NCI-H82 (cell line): ENCODE measurements around the gene AQP9.
"Not testable (repeated sequence)": the region's sequence is repeated elsewhere in the genome, so short reads cannot be mapped to it uniquely, and the experiment has no call there.

ENCODE experiments used
- DNase-seq: peaks from one replicate; lab custom pipeline; 2025; lab: John Stamatoyannopoulos, UW

AQP9 gene

GRCh38 chr15:58179741-58180381, 41.7 kb downstream of the AQP9 start:
- no peak for DNase-seq

GRCh38 chr15:58182460-58183163, 44.4 kb downstream of the AQP9 start:
- peak; percentile 77 for DNase-seq

DNA sequence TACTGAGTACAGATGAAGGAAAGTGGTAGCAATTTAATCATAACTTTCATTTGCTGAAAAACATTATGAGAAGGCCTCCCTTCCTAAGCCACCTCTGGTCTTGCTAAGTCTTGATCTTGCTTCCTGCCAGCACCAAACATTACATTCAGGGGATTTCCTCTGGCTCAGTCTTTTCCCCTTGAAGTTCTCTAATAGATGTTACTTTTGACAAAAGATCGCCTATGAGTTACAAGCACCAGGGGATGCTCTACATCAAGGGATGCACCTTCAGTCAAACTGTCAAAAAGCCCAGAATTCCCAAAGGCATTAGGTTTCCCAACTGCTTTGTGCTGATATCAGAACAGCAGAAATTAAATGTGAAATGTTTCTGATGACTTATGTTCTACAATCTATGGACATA, 47.3 kb downstream of the AQP9 start:
- peak; percentile 10 for DNase-seq

- DNase-seq, result no peak
Observed at GRCh38 chr15:58189148-58189811, 51.1 kb downstream of the AQP9 start.

- DNase-seq, result no peak
Observed at GRCh38 chr15:58190419-58190818, 52.2 kb downstream of the AQP9 start.

DNA sequence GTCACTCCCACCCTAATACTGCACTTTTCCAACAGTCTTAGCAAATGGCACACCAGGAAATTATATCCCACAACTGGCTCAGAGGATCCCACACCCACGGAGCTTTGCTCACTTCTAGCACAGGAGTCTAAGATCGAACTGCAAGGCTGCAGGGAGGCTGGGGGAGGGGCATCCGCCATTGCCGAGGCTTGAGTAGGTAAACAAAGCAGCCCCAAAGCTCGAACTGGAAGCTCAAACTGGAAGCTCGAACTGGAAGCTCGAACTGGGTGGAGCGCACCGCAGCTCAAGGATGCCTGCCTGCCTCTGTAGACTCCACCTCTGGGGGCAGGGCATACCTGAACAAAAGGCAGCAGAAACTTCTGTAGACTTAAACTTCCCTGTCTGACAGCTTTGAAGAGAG, 55.5 kb downstream of the AQP9 start:
- not testable (repeated sequence) for DNase-seq

DNA sequence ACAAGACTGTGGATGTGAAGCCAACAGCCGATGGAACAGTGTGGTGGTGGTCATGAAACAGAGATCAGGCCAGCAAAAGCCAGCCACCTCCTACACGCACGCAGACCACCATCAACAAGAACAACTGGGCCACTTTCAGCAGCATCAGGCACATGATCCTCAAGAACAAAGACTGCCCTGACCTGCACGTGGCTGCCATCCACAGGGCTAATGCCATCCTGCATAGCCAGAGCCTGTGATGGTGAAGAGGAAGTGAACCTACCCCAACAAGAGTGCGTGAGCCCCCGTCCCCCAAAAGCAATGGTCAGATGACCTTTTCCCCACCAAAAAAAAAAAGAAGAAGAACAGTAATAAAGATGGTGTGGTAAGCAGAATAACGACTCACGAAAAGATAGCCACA, 62.6 kb downstream of the AQP9 start:
- no peak for DNase-seq

- no peak for DNase-seq
Observed at GRCh38 chr15:58201516-58201915, 63.3 kb downstream of the AQP9 start.

- no peak for DNase-seq
Observed at GRCh38 chr15:58203537-58203936, 65.4 kb downstream of the AQP9 start.

GRCh38 chr15:58206151-58206550, 68.0 kb downstream of the AQP9 start:
- DNase-seq, result no peak

DNA sequence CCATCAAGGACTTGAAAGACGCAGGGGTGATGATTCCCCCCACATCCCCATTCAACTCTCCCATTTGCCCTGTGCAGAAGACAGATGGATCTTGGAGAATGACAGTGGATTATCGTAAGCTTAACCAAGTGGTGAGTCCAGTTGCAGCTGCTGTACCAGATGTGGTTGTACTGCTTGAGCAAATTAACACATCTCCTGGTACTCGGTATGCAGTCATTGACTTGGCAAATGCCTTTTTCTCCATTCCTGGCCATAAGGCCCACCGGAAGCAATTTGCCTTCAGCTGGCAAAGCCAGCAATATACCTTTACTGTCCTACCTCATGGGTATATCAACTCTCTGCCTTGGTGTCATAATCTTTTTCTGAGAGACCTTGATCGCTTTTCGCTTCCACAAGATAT, 70.0 kb downstream of the AQP9 start:
- peak; percentile 75 for DNase-seq

- not testable (repeated sequence) for DNase-seq
Observed at GRCh38 chr15:58209007-58209481, 70.9 kb downstream of the AQP9 start.

GRCh38 chr15:58210031-58210430, 71.8 kb downstream of the AQP9 start:
- DNase-seq, result not testable (repeated sequence)

GRCh38 chr15:58212909-58213526, 74.8 kb downstream of the AQP9 start:
- peak; percentile 76 for DNase-seq

DNA sequence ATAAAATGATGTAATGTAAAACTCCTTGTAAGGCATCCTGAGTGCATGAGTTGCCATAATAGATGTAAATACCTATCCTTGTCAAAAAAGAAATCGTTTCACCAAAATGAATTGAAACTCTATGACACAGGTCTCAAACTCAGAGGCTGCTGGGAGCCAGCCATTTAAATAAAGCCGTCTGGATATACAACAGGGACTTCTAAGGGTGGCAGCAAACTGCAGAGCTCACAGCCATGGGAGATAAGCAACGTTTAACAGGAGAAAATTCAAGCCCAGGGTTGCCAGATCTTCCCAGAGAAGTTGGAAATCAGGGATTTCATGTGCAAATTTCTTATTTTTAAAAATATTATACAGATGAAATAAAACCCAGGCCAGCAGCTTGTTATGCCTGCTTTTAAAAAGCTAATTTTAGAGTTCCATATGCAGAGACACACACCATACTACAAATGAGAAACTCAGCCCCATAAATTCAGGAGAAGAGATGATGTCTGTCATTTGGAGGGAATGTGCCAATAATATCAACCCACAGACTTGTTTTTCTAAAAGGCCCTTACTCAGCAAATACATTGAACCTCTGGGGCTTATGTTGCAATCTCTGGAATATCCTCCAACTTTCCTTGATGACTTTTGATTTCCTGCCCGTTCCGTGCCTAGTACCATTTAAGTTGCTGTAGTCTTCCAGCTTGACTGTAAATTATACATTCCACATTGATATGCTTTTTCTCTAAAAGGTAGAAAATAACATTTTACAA, 75.6 kb downstream of the AQP9 start:
- DNase-seq, result no peak

DNA sequence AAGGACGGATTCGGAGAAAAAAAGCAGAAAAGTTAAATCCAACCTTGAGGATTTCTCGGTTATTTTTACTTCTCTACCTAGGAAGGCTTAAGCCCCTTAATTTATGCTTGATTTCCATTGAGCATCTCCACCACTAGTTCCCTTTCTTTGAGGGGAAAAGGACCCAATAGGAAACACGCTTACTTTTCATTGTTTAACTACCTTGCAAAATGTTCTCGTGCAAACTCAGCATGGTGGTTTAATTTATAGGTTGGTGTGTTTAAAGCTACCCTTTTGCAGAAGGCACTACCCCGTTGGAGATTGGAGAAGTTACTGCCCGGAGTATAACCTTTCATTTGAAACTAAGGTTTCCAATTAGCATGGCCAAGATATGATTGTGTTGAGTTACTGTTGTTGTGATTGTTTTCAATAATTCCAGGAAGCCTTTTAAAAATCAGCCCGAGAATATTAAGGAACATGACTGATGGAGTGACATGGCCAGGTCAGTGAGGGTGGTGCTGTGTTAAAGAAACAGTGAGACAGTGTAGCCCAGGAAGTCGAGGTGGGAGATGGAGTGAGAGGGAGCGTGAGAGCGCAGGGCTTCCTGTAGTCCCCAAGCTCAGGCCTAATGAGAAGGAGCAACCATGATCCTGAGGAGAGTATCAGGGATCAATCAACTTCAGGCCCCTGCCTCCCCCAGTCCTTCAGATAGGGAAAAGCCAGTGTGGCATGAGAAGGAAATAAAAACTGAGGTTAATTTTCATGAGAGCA, 76.6 kb downstream of the AQP9 start:
- DNase-seq, result no peak

GRCh38 chr15:58217460-58217859, 79.3 kb downstream of the AQP9 start:
- DNase-seq, result no peak

GRCh38 chr15:58221591-58222241, 83.5 kb downstream of the AQP9 start:
- peak; percentile 63 for DNase-seq

DNA sequence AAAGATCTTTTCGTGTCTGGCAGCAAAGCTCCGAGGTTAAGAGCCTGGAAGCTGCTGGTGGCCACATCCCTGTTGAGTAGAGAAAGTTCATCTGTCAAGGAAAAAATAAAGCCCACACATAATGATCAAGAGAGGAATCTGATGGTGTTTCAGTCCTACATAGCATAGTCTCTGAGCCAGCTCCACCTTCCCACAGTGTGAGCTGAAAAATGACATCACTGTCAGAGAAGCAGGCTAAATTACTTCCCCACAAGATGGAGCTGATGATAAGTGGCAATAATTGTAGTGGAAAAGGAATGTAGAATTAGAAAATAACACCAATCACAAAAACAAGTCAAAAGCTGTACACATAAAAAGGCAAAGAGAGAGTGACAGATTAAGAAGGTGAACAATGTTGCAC, 84.5 kb downstream of the AQP9 start:
- no peak for DNase-seq

GRCh38 chr15:58223432-58223831, 85.3 kb downstream of the AQP9 start:
- no peak for DNase-seq

DNA sequence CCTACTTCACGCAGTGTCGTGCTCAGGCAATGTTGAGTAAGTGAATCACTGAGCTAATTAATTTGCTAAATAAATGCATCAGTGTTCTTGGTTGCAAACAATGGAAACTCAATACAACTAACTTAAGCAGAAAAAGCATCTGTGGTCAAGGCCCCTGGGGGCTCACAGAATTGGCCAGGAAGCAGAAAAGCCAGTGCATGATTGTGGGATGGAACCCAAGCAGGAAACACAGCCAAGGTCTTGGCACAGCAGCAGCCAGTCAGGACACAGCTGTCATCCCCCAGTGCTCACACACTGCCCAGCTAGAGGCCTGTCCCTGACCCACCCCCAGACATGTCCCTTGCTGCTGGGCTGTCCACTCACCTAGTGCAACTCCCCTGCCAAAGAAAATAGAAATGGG, 85.9 kb downstream of the AQP9 start:
- no peak for DNase-seq
